HFFc6 (cell line): Measurements from ENCODE around the gene ITPR3. TPM values are rescaled to one million over a fixed set of nuclear protein-coding genes. Genes with fewer than 3 reads are reported as not detected.

Experiments
- DNase-seq: peaks from one replicate; pipeline ENCODE4 v3.0.0-alpha.2; 2018
- H3K27ac Mint-ChIP-seq: 2 replicates; pipeline ENCODE4 v1.8.0; 2020; ENCODE audit warnings: mild to moderate bottlenecking, mixed read lengths
- H3K27me3 Mint-ChIP-seq: 2 replicates; pipeline ENCODE4 v1.8.0; 2021; ENCODE audit warnings: mild to moderate bottlenecking, moderate library complexity, mixed read lengths; ENCODE audit not compliant: insufficient read depth
- H3K36me3 Mint-ChIP-seq: 2 replicates; pipeline ENCODE4 v1.8.0; 2021; ENCODE audit warnings: low read depth, mixed read lengths
- H3K4me1 Mint-ChIP-seq: 2 replicates; pipeline ENCODE4 v1.8.0; 2020; ENCODE audit warnings: low read depth, mixed read lengths
- H3K4me3 Mint-ChIP-seq: 2 replicates; pipeline ENCODE4 v1.8.0; 2020; ENCODE audit warnings: mild to moderate bottlenecking, moderate library complexity, mixed read lengths
- H3K9me3 Mint-ChIP-seq: 2 replicates; pipeline ENCODE4 v1.8.0; 2020; ENCODE audit warnings: mild to moderate bottlenecking, mixed read lengths
- CTCF ChIP-seq: fragments of 200-600 bp; sonication (generic); IDR thresholded peaks from 2 replicates; pipeline ENCODE4 v1.5.0; 2021; ENCODE audit warnings: antibody characterized with exemption, mild to moderate bottlenecking
- total RNA-seq, 6 experiments: library from RNA; stranded (reverse); fragmentation: NEBNext Ultra II Directional; extraction: Animal tissue kit (Norgen Biotek cat#: 25700); gene quantifications; 2 replicates in 1 of 6; 3 replicates in 5 of 6; pipeline ENCODE4 v1.2.3, GENCODE V29; 2021

ITPR3 gene
- total RNA-seq, 6 experiments from 2014 or later: 20.2 to 30.3 (median 26.9) TPM

GRCh38 chr6:33577718-33578117 lies 43.4 kb upstream of the ITPR3 start:
- Mint-ChIP-seq H3K36me3 (peaks cover 26% of the 10 kb centered on the region), H3K27me3 (no peaks in the 10 kb centered on the region; the same call in 1 of the 2 replicates), H3K27ac (no peak overlapping the region), H3K9me3 (no peaks in the 10 kb centered on the region), H3K4me1 (peaks cover 22% of the 10 kb centered on the region), H3K4me3 (no peak overlapping the region)
- TF ChIP-seq CTCF: no peak
- DNase-seq: no peak

GRCh38 chr6:33578164-33578563 lies 43.0 kb upstream of the ITPR3 start:
- peaks cover 26% of the 10 kb centered on the region for H3K36me3 Mint-ChIP-seq
- no peak for TF ChIP-seq CTCF
- H3K4me1 Mint-ChIP-seq: peaks cover 22% of the 10 kb centered on the region
- peak overlapping the region; percentile 94 for H3K4me3 Mint-ChIP-seq
- H3K27ac Mint-ChIP-seq: peak overlapping the region; percentile 71; the same call in 1 of the 2 replicates
- H3K9me3 Mint-ChIP-seq: no peaks in the 10 kb centered on the region
- no peak for DNase-seq
- H3K27me3 Mint-ChIP-seq: no peaks in the 10 kb centered on the region; the same call in 1 of the 2 replicates

- DNase-seq: no peak
- H3K27ac Mint-ChIP-seq: peak overlapping the region; percentile 71; the same call in 1 of the 2 replicates
- no peaks in the 10 kb centered on the region for H3K9me3 Mint-ChIP-seq
- peak overlapping the region; percentile 94 for H3K4me3 Mint-ChIP-seq
- peaks cover 26% of the 10 kb centered on the region for H3K36me3 Mint-ChIP-seq
- H3K4me1 Mint-ChIP-seq: peaks cover 22% of the 10 kb centered on the region
- H3K27me3 Mint-ChIP-seq: no peaks in the 10 kb centered on the region; the same call in 1 of the 2 replicates
- TF ChIP-seq CTCF: no peak
Observed at GRCh38 chr6:33578588-33579011, 42.5 kb upstream of the ITPR3 start.

GRCh38 chr6:33579828-33580714 lies 41.1 kb upstream of the ITPR3 start, which contains the start of gene BAK1:
TSS of gene BAK1 (minus strand) at chr6:33580276. CDS start at chr6:33577604, 2,672 bp downstream.
- peaks cover 22% of the 10 kb centered on the region for H3K4me1 Mint-ChIP-seq
- peaks cover 13% of the 10 kb centered on the region for H3K36me3 Mint-ChIP-seq
- H3K4me3 Mint-ChIP-seq: peak within 1 kb of the TSS; percentile 94
- no peaks in the 10 kb centered on the region for H3K9me3 Mint-ChIP-seq
- peak; percentile 78 for TF ChIP-seq CTCF
- peak within 1 kb of the TSS; percentile 71 for H3K27ac Mint-ChIP-seq
- peak; percentile 92 for DNase-seq
- no peaks in the 10 kb centered on the region; the same call in 1 of the 2 replicates for H3K27me3 Mint-ChIP-seq

GRCh38 chr6:33581186-33581585 lies 39.9 kb upstream of the ITPR3 start:
- peaks cover 28% of the 10 kb centered on the region for H3K4me1 Mint-ChIP-seq
- TF ChIP-seq CTCF: no peak
- DNase-seq: no peak
- no peaks in the 10 kb centered on the region; the same call in 1 of the 2 replicates for H3K27me3 Mint-ChIP-seq
- H3K27ac Mint-ChIP-seq: no peak overlapping the region
- no peaks in the 10 kb centered on the region for H3K9me3 Mint-ChIP-seq
- H3K4me3 Mint-ChIP-seq: no peak overlapping the region
- peaks cover 9% of the 10 kb centered on the region for H3K36me3 Mint-ChIP-seq
